Muscle layer of colon (tissue), 2 donors: ENCODE results near the gene SOHLH1.

ENCODE experiments used
- H3K27ac ChIP-seq: one replicate; pipeline ENCODE4 v1.7.0; 2013; ENCODE audit warnings: low read depth, mild to moderate bottlenecking, low read length, moderate library complexity
- H3K27me3 ChIP-seq, 2 donors: one replicate each; pipeline ENCODE4 v1.7.0; 2013; ENCODE audit warnings: low read length in 2 of 2, mild to moderate bottlenecking in 2 of 2; ENCODE audit not compliant: insufficient read depth in 2 of 2, control insufficient read depth in 1 of 2
- H3K36me3 ChIP-seq: one replicate; pipeline ENCODE4 v1.7.0; 2013; ENCODE audit warnings: mild to moderate bottlenecking, low read length; ENCODE audit not compliant: insufficient read depth
- H3K4me1 ChIP-seq: one replicate; pipeline ENCODE4 v1.7.0; 2013; ENCODE audit warnings: mild to moderate bottlenecking, low read length; ENCODE audit not compliant: insufficient read depth
- H3K4me3 ChIP-seq, 2 donors: one replicate each; pipeline ENCODE4 v1.7.0; 2013; ENCODE audit warnings: low read length in 2 of 2, low read depth in 1 of 2, mild to moderate bottlenecking in 1 of 2, moderate library complexity in 1 of 2
- H3K9ac ChIP-seq: one replicate; pipeline ENCODE4 v1.7.0; 2013; ENCODE audit warnings: low read length
- H3K9me3 ChIP-seq: one replicate; pipeline ENCODE4 v1.7.0; 2013; ENCODE audit warnings: mild to moderate bottlenecking, low read length
- donor health status: abdominal sarcoma.
- donor health status: Adenocarcinoma of cecum.

The SOHLH1 gene

DNA sequence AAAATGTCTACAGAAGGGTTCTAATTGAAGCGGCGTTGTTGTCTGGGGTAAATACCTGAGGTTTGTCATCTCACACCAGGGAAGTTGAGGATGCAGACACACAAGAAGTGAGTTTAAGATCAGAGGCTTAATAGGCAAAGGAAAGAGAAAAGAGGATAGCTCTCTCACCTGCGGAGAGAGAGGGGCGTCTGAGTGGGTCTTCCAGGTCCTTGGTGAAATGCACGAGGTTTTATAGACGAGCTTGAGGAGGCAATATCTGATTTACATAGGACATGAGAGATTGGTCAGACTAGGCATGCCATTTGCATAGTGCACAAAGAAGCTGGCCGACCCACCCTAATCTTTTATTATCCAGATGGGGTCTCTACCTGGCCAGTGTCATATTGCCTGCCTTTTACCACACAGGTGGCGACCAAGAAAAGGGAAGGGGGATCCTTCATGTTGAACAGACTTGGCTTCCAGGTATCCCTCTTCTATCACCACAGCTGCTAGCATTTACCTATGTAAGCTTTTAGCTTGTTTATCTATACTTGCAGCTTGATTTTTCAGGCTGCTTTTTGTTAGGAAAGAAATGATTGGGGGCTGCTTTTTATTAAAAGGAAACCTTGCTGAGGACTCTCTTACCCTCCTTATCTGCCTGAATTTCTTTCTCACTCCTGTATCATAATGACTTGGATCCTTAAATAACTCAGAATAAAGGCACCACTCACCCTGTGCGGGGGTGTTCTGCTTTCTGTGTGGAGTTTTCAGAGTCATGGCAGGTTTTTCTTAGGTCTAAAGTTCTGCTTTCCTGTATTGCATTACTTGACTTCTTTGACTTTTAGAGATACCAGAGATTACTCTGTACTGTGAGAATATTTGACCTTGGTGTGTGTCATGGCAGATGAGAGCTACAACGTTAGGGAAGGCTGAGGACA is 50.5 kb downstream of the SOHLH1 start:
- no peaks in the 10 kb centered on the region for H3K27me3 ChIP-seq
- H3K27ac ChIP-seq = no peak overlapping the region
- no peaks in the 10 kb centered on the region for H3K36me3 ChIP-seq
- H3K4me1 ChIP-seq = no peaks in the 10 kb centered on the region
- H3K9ac ChIP-seq = no peak overlapping the region
- no peak overlapping the region for H3K4me3 ChIP-seq
- peaks cover 16% of the 10 kb centered on the region for H3K9me3 ChIP-seq

DNA sequence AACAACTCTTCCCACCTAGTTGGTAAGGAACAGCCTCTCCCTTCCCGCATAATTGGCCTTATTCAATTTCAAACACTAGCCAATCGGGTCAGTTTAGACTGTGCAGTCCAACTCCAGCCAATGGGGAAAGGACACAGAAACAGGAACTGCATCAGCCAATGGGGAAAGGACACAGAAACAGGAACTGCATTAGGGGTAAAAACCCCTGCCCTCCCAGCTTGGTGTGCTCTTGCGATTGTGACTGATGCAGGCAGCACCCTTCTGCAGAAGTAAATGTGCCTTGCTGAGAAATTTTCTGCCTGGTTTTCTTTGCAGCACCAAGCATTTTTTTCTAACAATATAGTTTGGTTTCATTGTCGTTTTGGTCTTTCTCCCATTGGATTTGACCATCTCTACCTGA is 51.4 kb downstream of the SOHLH1 start:
- Histone ChIP-seq H3K9ac (no peak overlapping the region), H3K27ac (no peak overlapping the region), H3K4me3 (no peak overlapping the region), H3K4me1 (no peaks in the 10 kb centered on the region), H3K9me3 (peaks cover 16% of the 10 kb centered on the region), H3K27me3 (no peaks in the 10 kb centered on the region), H3K36me3 (no peaks in the 10 kb centered on the region)

- Histone ChIP-seq H3K27ac (no peak overlapping the region), H3K27me3 (no peaks in the 10 kb centered on the region), H3K9ac (no peak overlapping the region), H3K4me1 (no peaks in the 10 kb centered on the region), H3K36me3 (no peaks in the 10 kb centered on the region), H3K4me3 (no peak overlapping the region), H3K9me3 (peaks cover 16% of the 10 kb centered on the region)
Observed at GRCh38 chr9:135644631-135645218, 54.6 kb downstream of the SOHLH1 start.
